Testis (tissue), 2 donors: ENCODE measurements around the gene PPP1R9A.

Experiments
- CTCF ChIP-seq, 3 experiments: fragments of 450-650 bp in 2 of 3; fragments of 200-600 bp in 1 of 3; sonication (generic) in 1 of 3; IDR thresholded peaks; one replicate each; pipeline ENCODE4 v1.5.1; 2016 to 2019; ENCODE audit warnings: antibody characterized with exemption in 3 of 3, mild to moderate bottlenecking in 2 of 3, moderate library complexity in 1 of 3
- POLR2A ChIP-seq: fragments of 450-650 bp; IDR thresholded peaks from one replicate; pipeline ENCODE4 v1.6.1; 2017; ENCODE audit warnings: antibody characterized with exemption, mild to moderate bottlenecking, moderate library complexity

- TF ChIP-seq CTCF (IDR thresholded peaks at IDR 0.05) (no peak), POLR2A (no peak)
Measured at GRCh38 chr7:95056107-95056739, 148.8 kb downstream of the PPP1R9A start.
